ENCODE results near the gene MTURN.

The MTURN gene

DNA sequence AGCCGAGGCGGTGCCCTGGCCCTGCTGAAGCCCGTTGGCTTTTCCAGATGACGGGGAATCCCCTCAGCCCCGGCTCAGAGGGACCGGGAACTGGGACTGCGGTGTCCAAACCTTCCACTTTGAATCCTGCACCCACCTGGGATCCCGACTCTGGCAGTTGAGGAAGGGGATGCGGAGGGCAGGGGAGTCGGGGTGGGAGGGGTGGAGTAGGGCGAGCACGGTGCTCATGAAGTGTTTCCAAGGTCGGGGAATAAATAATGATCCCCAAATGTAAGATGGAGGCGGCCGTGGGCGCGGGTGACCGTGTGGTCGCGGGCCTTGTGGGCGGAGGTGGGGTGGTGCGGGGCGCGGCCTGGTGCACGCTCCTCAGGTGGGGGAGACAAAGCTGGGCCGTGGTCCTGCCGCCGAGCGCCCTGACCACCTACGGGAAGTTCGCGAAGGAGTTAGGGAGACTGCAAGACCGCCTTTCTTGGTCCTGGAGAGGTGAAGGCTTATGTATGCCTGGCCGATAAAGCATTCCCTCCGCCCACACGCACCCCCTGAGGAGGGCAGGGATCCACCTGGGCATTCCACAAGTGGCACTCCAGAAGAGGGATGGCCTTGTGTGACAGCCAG, 1.4 kb downstream of the MTURN start:
- peak; percentile 62 for DNase-seq

DNA sequence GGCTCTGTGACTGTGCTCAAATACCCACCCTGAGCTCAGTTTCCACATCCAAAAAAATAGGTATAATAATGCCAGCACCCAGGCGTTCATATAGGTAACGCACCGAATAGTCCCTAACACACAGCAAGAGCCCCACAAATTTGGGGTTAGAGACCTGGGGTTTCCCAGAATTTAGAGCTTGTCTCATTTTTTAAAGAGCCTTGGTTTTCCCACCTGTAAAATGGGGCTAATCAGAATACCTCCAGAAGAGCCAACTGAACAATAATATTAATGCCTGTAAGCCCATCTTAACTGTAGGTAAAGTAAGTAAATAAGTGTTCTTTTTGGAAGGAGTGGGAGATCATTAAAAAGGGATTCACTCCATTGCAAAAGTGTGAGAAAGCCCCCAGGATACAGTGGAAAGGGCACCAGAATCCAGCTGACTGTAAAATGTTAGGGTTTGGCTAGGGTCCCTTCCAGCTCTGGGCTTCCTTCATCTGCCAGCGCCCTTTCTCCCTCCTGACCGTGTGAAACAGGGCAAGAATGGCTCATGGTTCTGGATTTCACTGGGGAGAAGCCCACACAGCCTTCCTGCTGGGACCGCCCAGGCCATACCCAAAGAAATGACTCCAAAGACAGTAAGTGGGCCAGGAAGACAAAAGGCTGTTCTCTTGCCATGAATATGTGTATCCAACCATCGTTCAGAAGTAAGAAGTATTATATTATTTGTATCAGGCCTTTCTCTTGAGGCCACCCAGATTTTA, 2.1 kb downstream of the MTURN start:
- peak; percentile 36 for DNase-seq

DNA sequence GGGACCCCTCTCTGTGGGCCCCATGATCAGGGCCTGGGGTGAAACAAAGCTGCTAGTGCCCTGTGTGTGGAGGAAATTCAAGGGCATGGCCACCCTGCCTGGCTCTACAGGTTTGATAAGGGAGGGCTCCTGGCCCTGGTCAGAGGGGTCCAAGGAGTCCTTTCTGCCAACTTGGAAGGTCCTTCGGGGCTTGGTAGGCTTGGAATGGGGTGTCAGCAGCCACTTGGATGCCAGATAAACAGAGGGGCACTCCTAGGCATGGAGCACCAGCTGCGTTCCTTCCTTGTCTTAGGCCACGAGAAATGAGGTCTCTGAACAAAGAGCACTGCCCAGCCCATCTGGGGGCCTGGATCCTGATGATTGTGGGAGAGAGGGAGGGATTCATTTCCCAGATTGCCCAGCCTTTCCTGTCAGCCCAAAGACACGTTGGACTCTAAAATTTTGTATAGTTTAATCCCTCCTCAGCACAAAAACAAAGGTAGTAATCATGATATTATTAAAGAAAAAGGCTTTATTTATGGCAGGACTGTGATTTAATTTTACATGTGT, 5.1 kb downstream of the MTURN start:
- peak; percentile 83 for DNase-seq

DNA sequence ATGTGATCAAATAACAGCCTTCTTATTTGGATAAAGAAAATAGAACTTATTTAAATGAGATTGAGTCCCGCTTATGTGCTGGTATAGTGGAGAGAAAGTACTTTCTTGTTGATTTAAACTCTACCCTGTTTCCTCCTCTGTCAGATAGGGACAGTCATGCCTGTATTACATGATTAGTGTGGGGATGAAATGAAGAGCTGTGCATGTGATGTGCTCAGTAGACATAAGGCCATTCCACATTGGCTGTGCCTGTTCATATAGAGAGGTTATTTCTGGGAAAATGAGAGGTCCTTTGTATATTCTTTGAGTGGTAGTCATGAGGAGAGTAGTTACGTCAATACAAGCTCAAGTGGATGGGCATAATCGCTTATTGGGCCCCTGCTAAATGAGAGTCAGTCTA, 5.7 kb downstream of the MTURN start:
- DNase-seq = no peak

DNA sequence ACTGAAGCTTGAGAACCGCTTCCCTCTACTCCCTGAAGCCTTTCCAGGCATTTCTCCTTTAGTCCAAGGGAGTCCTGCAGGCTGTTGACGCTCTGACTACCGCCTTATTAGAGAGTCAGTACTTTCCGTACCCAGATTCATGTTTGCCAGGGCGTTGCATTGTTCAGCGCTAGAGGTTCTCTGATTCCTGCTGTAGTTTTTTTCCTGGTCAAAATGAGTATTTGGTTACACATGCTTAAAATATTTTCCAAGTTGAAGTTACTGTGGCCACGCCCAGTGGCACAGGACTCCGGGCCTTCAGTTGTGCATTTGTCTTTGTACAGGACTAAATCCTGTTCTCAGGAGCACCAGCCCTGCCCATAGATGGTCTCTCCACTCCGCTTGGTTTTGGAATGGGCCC, 7.9 kb downstream of the MTURN start:
- peak; percentile 89 for DNase-seq

DNA sequence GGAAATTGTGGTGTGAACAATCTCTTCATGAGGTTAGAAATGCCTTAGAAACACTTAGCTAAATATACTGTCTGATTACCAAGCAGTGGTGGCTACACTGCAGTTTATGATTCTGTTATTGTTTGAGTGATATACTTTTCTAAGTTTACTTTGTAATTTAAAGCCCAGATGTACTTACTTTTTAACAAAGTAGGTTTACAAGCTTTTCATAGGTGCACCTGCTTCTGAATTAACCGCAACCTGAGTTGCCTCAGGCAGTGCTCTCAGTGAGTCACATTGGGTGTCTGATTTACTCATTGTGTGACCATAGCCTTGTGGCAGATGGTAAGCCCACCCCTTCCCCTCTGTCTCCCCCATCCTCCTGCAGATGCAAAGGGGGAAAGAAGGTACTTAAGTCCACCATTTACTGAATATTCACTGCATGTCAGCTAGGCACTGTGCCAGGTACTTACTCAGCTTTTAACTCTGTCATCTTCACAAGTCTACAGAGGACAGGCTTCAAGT, 9.0 kb downstream of the MTURN start:
- peak; percentile 100 for DNase-seq

DNA sequence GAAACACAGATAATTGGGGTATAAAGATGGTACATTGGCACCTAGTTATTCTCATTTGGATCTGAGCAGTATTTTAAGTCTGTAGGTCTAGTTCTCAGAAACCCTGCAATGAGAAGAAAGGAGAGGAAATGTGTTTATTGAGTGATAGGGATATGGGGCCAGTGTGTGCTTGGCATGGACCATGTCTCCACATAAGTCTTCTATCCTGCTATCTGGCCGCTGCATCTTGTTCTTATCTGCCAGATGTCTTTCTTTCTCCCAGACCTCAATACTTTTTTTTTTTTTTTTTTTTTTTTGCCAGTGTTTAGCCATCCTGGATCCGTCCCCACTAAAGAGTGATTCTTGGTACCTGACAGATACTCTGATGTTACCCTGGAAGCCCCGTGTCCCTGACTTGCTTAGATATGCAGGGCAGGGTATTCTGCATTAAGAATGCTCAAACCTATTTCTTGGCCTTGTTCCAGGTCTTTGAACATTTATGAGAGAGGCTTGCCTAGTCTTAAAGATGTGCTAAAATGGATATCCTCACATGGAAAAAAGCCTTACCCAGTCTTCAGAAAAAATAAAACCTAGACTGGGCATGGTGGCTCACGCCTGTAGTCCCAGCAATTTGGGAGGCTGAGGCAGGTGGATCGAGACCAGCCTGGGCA, 10.0 kb downstream of the MTURN start:
- peak; percentile 77 for DNase-seq

DNA sequence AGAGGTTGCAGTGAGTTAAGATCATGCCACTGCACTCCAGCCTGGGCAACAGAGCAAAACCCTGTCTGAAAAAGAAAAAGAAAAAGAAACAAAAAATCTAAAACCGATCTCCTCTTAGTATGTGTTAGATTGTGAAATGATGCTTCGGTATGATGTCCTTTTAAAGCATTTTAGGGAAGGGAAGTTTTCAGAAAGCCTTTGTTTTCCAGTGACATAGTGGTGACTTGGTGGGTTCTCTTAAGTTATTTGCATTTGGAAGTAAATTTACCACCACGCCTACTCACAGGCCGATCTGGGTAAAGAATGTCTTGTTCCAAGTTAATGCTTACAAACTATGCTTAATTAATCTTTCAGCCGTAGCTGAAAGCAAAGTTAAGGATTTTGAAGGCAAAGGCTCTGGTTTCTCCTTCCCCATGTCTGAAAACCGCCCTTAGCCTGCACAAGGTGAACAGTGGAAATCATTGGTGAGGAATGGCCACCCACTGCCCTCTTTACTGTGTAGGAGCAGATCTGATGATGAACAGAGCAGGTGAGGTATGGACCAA, 10.7 kb downstream of the MTURN start:
- DNase-seq = no peak

DNA sequence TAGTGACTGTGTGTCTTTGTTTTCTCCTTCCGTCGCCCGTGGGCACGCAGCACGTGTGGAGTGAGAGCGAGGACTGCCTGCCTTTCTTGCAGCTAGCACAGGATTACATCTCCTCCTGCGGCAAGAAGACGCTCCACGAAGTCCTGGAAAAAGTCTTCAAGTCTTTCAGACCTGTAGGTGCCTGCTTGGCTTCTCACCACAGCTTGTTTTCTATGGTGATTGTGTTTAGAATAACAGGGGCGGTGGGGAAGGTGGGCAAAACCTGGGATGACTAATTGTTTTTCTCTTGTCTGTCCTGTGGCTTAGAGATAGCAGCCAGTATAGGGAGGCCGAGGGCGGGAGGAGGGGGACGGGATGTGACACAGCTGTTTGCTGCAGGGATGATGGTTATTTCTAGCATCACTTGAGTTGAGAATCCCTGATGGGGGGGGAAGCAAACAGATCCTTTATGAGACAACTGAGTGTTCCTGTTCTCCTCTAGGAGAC, 11.4 kb downstream of the MTURN start:
- DNase-seq = peak; percentile 75

DNA sequence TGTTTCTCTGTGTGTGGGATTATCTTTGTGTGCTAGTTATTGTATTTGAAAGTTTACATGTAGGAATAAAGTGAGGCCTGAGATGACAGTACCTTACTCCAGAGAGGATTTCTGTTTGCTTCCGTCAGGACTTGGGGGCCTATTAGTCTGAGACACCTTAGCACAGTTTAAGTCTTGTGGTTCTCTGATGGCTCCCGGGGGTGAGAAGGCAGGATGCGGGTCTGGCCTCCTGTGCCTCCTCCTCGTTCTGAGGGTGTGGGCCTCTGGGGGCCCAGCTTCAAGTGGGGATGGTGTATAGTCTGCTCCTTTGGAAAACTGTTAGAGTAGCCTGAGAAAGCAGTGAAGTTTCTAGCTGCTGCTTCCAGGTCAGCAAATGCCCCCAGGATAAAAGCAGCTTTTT, 12.4 kb downstream of the MTURN start:
- peak; percentile 49 for DNase-seq

DNA sequence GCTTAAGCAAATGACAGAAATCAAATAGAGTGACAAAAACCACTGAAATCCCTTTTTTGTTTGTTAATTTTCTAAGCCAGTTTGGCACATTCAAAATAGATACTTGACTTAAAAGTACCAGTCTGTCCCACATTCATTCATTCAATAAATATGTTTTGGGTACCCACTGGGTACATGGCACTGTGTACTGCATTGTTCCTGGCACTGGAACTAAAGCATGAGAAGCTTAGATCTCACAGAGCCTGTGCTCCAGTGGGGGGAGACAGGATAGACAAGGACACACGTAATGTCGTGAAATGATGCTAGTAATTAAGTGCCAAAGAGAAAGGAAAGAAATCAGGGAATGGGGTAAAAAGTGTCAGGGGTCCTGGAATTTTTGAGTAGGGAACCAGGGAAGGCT, 13.0 kb downstream of the MTURN start:
- no peak for DNase-seq

DNA sequence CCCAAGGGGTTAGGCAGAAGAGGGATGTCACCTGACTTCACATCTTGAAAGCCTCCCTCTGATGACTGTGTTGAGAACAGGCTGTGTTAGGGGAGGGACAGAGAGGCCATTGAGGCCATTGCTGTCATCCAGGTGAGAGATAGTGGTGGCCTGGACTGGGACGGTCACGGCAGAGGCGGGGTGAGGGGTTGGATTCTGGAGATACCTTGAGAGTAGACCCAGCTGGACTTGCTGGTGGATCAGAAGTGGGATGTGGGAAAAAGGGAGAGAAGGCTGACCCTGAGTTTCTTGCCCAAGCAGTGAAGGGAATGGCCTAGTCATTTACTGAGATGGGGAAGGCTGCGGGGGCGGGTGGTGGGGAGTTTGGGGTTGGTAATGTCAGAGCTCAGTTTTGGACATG, 13.6 kb downstream of the MTURN start:
- no peak for DNase-seq

DNA sequence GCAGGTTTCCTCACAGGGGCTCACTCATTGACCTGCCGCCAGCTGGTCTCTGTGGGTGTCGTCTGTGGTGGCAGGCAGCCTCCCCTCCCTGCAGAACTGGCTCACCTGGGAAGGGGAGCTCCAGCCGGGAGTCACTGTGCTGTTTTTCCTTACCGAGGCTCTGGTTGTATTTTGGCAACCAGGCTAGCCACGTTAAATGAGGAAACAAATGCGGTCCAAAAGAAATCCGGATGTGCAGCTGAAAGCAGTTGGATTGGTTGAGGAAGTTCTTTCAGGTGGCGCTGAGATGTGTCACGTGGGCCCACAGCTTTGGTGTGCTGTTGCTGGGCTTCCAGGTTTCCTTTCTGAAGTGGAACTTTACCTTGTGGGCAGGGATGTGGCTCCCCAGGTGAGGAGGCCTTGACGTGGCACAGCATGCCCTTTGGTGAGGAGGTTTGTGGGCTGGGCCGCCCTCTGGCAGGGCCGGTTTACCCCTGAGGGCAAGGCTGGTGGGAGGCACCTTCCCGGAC, 14.2 kb downstream of the MTURN start:
- peak; percentile 68 for DNase-seq

DNA sequence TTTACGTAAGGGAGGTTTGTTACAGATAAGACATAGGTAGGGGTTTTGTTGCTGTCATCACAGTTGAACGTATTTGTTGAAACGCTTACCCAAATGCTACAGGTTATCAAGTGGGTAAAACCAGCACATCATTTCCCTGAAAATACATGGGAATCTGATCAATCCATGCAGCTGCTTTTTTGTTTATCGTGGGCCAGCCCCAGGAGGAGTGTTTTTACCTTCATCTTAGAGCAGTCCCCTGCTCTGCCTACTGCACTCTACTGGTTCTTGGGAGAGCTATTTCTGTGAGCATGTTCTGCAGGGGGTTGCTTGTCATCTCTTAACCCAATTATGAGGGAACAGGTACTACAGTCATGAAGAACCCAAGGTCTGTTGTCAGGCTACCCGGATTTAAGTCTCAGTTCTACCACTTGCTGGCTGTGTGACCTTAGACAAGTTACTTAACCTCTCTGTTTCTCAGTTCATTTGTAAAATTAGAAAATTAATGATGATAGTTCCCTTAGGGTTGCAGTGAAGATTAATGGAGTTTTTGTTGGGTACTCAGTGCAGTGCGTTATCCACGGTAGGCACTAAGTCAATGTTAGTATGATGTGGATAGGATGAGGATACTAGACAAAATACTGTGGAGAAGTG, 15.0 kb downstream of the MTURN start:
- no peak for DNase-seq

DNA sequence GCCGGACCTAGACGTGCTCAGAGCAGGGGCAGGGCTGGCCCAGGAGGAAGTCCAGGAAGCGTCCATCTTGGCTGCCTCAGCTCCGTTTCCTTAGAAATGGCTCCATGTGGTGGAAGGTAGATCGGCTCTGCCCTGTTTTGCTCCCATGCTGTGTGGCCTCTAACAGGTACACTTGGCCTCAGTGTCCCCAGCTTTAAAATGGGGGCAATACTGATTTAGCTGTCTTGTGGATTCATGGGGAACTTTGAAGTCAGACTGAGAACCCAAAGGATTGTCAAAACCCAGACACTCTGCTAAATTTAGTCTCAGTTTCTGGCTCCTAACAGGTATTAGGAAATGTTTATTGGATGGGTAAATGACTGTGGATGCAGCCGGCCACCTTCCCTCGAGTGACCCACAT, 15.9 kb downstream of the MTURN start:
- no peak for DNase-seq

DNA sequence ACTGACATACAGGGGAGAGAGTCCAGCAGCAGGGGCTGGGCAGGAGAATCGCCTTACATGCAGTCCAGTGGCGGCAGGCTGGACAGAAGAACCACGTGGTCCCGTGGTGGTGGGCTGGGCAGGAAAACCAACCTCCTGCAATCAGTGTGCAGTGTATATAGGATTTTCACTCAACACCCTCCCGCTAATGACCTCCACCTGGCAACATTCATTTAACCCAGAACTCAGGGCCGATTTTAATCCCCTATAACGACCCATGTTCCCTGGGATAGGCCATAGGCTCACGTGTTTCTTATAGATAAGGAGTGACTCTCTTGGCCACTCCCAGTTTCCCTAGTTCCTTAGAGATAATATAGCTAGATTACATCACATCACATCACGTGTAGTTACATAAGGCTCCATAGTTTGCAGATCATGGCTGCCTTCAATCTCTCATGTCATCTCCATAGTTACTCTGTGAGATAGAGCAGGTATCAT, 19.4 kb downstream of the MTURN start:
- no peak for DNase-seq

DNA sequence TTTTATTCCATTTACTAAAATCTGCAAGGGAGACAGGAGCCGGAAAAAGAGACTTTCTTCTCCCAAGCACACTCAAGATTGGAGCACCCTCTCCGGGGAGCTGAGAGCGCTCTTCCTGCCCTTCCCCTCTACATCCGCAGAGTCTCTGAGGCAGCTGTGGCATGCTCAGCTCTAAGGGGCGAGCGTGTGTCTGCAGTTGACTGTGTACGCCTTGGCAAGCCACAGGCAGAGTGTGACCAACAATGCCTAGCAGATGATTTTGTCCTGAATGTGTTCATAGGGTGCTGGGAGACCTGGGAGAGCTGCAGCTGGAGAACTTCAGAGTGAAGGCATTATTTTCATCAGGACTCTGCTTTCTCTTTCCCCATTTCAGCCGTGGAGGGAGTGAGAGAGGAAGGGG, 20.7 kb downstream of the MTURN start:
- DNase-seq = no peak

DNA sequence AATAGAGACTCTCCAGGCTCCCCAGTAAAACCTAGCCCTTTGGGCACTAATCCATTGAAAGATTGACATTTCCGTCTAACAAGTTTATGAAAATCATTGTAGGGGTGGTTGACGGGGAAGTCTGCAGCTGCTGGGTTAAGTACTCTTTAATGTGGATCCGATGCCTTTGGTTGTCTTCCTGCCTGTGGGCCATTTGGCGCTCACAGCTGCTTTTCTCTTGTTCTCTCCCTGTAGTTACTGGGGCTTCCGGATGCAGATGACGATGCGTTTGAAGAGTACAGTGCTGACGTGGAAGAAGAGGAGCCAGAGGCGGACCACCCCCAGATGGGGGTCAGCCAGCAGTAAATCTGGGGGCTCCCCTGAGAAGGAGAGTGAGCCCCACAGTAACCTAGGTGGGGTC, 22.4 kb downstream of the MTURN start:
- DNase-seq = peak; percentile 37

DNA sequence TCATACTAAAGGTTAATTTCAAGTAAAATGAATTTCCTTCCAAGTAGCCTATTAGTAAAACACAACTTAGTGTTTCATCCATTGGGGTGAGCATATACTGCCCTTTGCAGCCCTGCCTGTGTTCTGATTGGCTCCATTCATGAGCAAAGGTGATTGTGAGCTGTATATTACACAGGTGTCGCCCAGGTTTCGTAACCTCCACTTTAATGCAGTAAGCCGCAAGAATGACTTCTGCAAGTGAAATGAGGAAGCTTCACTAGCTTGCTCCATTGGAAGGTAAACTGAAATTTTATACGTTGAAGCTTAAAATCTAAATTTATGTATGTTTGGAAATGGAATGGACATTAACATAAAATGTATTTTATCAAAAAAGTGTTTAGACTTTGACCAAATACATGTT, 24.4 kb downstream of the MTURN start:
- peak; percentile 41 for DNase-seq

DNA sequence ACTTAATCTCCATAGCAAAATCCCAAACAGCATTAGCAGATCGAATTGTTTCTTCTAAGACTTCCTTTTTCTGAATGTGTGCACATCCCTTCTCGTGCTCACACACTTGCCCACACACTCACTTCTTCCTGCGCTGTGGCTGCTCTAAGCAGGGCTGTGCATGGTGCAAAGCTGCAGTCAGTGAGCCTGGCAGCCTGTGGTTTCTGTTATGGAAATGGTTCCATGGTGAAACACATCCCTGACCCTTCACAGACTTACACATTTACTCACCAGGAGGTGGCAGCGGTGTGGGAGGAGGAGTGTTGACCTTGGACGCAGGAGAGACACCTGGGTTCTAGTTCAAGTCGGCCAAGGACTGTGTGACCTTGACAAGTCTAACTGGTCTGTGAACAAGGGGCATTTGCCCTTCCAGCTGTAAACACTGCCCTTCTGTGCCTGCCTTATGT, 24.9 kb downstream of the MTURN start:
- peak; percentile 89 for DNase-seq

DNA sequence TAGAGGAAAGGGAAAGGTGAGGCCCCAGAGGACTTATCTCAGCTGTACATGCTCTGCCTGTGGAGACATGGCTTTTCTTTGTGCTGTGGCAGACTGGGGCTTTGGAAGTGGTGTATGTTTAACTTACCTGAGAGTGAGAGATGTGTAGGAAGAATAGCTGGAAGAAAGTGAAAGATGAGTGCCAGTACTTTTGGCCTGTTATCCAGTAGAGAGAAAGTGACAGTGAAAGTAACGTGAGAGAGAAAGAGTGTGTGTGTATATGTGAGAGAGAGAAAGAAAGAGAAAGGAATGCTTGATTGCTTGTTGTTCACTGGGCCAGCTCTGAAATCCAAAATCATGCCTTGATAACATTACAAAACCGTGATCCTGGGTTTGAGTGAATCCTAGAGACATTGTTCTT, 25.5 kb downstream of the MTURN start:
- no peak for DNase-seq

DNA sequence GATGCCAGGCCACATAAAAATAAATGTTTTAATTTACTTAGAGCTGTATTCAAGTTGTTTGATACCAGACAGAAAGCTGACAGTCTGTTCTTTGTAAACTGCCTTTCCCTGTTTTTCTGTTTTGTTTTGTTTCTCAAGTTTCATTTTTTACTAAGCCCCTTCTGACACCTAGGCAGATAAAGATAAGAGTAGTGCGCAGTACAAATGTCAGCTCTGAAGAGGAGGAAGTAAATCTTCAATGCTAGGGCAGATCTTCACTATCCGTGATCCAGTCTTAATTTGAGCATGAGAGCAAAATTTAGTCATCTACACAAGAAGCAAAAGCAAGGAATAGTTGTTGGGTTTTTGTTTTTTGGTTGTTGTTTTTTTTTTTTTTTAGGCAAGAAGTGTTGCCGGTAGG, 27.3 kb downstream of the MTURN start:
- peak; percentile 59 for DNase-seq
